ENCODE measurements around the gene CRACDL.

Gene CRACDL

GRCh38 chr2:98802344-98802743, 133.7 kb downstream of the CRACDL start:
- TF ChIP-seq, protein P1, sequence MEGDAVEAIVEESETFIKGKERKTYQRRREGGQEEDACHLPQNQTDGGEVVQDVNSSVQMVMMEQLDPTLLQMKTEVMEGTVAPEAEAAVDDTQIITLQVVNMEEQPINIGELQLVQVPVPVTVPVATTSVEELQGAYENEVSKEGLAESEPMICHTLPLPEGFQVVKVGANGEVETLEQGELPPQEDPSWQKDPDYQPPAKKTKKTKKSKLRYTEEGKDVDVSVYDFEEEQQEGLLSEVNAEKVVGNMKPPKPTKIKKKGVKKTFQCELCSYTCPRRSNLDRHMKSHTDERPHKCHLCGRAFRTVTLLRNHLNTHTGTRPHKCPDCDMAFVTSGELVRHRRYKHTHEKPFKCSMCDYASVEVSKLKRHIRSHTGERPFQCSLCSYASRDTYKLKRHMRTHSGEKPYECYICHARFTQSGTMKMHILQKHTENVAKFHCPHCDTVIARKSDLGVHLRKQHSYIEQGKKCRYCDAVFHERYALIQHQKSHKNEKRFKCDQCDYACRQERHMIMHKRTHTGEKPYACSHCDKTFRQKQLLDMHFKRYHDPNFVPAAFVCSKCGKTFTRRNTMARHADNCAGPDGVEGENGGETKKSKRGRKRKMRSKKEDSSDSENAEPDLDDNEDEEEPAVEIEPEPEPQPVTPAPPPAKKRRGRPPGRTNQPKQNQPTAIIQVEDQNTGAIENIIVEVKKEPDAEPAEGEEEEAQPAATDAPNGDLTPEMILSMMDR (IDR thresholded peaks at IDR 0.05; ENCODE audit: insufficient read depth, low read depth, low read length, missing control alignments): no peak
- no peak overlapping the region for H3K4me3 ChIP-seq (ENCODE audit: low read depth, low read length)

GRCh38 chr2:98801921-98802321, 134.1 kb downstream of the CRACDL start:
- no peak for DNase-seq (ENCODE audit: low read depth)
- no peak overlapping the region for H3K4me3 ChIP-seq (ENCODE audit: low read depth, low read length)
- TF ChIP-seq, protein P1 (IDR thresholded peaks at IDR 0.05; ENCODE audit: insufficient read depth, low read depth, low read length, missing control alignments): no peak

More at GRCh38 chr2:98802344-98802743, 133.7 kb downstream of the CRACDL start:
- no peak for DNase-seq (ENCODE audit: low read depth)

GRCh38 chr2:98801286-98801685, 134.7 kb downstream of the CRACDL start:
- TF ChIP-seq, protein P1 (IDR thresholded peaks at IDR 0.05; ENCODE audit: insufficient read depth, low read depth, low read length, missing control alignments): no peak
- no peak for DNase-seq (ENCODE audit: low read depth)
- H3K4me3 ChIP-seq (ENCODE audit: low read depth, low read length): no peak overlapping the region

- TF ChIP-seq, protein P1 (IDR thresholded peaks at IDR 0.05; ENCODE audit: insufficient read depth, low read depth, low read length, missing control alignments): no peak
- H3K4me3 ChIP-seq (ENCODE audit: low read depth, low read length): no peak overlapping the region
- no peak for DNase-seq (ENCODE audit: low read depth)
Measured at GRCh38 chr2:98800330-98801064, 135.5 kb downstream of the CRACDL start.

- TF ChIP-seq, protein P1 (IDR thresholded peaks at IDR 0.05; ENCODE audit: insufficient read depth, low read depth, low read length, missing control alignments): no peak
- H3K4me3 ChIP-seq (ENCODE audit: low read depth, low read length): no peak overlapping the region
- DNase-seq (ENCODE audit: low read depth): no peak
Measured at GRCh38 chr2:98799375-98800329, 136.4 kb downstream of the CRACDL start.

GRCh38 chr2:98796775-98797544, 139.1 kb downstream of the CRACDL start:
- no peak for DNase-seq (ENCODE audit: low read depth)
- TF ChIP-seq, protein P1 (IDR thresholded peaks at IDR 0.05; ENCODE audit: insufficient read depth, low read depth, low read length, missing control alignments): no peak
- H3K4me3 ChIP-seq (ENCODE audit: low read depth, low read length): no peak overlapping the region

Measured in GM12865 (cell line).